ENCODE data around the gene GUCY2D.

The GUCY2D gene

DNA sequence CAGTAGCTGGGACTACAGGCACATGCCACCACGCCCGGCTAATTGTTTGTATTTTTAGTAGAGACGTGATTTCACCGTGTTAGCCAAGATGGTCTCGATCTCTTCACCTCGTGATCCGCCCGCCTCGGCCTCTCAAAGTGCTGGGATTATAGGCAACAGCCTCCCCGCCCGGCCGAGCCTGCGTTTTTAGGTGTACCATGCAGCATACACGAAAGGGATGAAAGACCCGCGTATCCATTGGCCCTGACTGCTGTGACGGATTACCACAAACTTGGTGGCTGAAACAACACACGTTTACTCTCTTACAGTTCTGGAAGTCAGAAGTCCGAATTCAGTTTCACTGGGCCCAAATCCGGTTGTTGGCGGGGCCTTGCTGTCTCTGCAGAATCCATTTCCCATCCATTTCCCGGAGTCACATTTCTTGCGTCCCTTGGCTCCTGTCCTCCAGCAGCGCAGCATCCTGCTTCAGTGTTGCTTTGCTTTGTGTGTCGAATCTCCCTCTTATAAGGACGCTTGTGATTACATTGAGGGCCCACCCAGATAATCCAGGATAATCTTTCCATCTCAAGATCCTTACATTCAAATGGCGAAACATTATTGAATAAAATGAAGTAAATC, 8.3 kb upstream of the GUCY2D start:
- Histone ChIP-seq H3K4me1 (ENCODE audit: insufficient read depth, low read length) (no peaks in the 10 kb centered on the region), H3K9me3 (ENCODE audit: insufficient read depth, low read depth, low read length) (no peaks in the 10 kb centered on the region), H3K27me3 (ENCODE audit: insufficient read depth, low read length) (peaks cover 10% of the 10 kb centered on the region), H3K36me3 (ENCODE audit: insufficient read depth, low read length) (no peaks in the 10 kb centered on the region), H3K27ac (ENCODE audit: low read depth, low read length) (no peak overlapping the region), H3K4me3 (ENCODE audit: low read length) (no peak overlapping the region), H3K9ac (ENCODE audit: low read depth, low read length) (no peak overlapping the region)
- 93% methylated on average over 26 of the region's 27 CpGs for WGBS

DNA sequence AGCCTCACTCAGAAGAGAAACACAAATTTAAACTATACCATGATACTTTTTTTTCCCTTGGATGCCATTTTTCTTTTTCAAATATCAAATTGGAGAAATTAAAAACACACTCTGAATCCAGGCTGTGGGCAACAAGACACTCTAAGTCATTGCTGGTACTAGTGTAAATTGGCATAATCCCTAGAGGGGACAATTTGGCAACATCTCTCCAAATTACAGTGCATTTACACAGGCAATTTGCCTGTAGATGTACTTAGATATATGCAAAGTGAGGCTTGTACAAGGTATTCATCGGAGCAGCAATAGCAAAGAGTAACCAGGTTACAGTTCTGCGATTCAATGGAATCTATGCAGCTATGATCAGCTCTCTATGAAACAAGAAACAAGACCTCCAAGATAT, 6.7 kb upstream of the GUCY2D start:
- Histone ChIP-seq H3K9ac (ENCODE audit: low read depth, low read length) (no peak overlapping the region), H3K27me3 (ENCODE audit: insufficient read depth, low read length) (peaks cover 12% of the 10 kb centered on the region), H3K36me3 (ENCODE audit: insufficient read depth, low read length) (no peaks in the 10 kb centered on the region), H3K4me1 (ENCODE audit: insufficient read depth, low read length) (no peaks in the 10 kb centered on the region), H3K9me3 (ENCODE audit: insufficient read depth, low read depth, low read length) (no peaks in the 10 kb centered on the region), H3K27ac (ENCODE audit: low read depth, low read length) (no peak overlapping the region), H3K4me3 (ENCODE audit: low read length) (no peak overlapping the region)
- WGBS: 97% methylated on average over 2 of the region's 2 CpGs

DNA sequence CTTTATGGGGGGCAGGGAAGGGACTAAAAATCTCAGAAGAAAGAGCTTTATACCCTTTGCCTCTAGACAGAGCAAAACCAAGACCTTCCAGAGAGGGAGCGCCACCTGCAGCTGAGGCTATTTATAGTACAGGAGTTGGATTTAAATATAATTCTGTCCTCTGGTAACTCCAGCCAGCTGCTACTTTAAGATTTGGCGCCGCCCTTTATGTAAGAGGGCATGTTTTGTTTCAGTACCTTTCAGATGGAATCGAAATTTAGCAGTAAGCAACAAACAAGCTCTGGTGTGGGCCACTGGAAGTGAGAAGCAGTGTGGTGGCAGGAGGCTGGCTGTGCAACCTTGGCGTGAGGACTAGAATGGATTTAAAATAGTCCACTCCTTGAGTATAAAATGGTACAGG, 5.2 kb upstream of the GUCY2D start:
- no peaks in the 10 kb centered on the region for H3K9me3 ChIP-seq (ENCODE audit: insufficient read depth, low read depth, low read length)
- 69% methylated on average over 5 of the region's 5 CpGs for WGBS
- no peak overlapping the region for H3K4me3 ChIP-seq (ENCODE audit: low read length)
- no peak overlapping the region for H3K9ac ChIP-seq (ENCODE audit: low read depth, low read length)
- no peaks in the 10 kb centered on the region for H3K36me3 ChIP-seq (ENCODE audit: insufficient read depth, low read length)
- peaks cover 25% of the 10 kb centered on the region for H3K27me3 ChIP-seq (ENCODE audit: insufficient read depth, low read length)
- H3K4me1 ChIP-seq (ENCODE audit: insufficient read depth, low read length): no peaks in the 10 kb centered on the region
- H3K27ac ChIP-seq (ENCODE audit: low read depth, low read length): no peak overlapping the region

DNA sequence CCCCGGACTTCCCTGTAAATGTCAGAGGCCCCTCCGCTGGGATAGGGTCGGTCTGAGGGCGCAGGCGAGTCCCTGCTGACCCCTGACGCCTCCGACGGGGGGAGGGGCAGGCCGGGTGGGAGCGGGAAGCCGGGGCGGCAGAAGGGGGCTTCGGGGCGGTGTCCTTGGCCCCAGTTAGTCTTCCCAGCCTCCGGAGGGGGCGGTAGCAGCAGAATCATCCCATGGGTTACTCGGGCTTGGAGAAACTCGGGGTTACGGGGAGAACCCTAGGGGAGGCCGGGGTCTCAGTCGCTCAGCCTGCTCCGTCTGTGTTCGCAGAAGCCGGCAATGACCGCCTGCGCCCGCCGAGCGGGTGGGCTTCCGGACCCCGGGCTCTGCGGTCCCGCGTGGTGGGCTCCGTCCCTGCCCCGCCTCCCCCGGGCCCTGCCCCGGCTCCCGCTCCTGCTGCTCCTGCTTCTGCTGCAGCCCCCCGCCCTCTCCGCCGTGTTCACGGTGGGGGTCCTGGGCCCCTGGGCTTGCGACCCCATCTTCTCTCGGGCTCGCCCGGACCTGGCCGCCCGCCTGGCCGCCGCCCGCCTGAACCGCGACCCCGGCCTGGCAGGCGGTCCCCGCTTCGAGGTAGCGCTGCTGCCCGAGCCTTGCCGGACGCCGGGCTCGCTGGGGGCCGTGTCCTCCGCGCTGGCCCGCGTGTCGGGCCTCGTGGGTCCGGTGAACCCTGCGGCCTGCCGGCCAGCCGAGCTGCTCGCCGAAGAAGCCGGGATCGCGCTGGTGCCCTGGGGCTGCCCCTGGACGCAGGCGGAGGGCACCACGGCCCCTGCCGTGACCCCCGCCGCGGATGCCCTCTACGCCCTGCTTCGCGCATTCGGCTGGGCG, 542 bp downstream of the GUCY2D start:
- Histone ChIP-seq H3K4me1 (ENCODE audit: insufficient read depth, low read length) (no peaks in the 10 kb centered on the region; the same call in 1 of the 2 replicates), H3K9me3 (ENCODE audit: insufficient read depth, low read depth, low read length) (no peaks in the 10 kb centered on the region), H3K36me3 (ENCODE audit: insufficient read depth, low read length) (no peaks in the 10 kb centered on the region), H3K9ac (ENCODE audit: low read depth, low read length) (no peak overlapping the region), H3K27me3 (ENCODE audit: insufficient read depth, low read length) (peaks cover 64% of the 10 kb centered on the region), H3K4me3 (ENCODE audit: low read length) (peak overlapping the region; percentile 56), H3K27ac (ENCODE audit: low read depth, low read length) (no peak overlapping the region)
- WGBS: 13% methylated on average over 92 of the region's 92 CpGs

DNA sequence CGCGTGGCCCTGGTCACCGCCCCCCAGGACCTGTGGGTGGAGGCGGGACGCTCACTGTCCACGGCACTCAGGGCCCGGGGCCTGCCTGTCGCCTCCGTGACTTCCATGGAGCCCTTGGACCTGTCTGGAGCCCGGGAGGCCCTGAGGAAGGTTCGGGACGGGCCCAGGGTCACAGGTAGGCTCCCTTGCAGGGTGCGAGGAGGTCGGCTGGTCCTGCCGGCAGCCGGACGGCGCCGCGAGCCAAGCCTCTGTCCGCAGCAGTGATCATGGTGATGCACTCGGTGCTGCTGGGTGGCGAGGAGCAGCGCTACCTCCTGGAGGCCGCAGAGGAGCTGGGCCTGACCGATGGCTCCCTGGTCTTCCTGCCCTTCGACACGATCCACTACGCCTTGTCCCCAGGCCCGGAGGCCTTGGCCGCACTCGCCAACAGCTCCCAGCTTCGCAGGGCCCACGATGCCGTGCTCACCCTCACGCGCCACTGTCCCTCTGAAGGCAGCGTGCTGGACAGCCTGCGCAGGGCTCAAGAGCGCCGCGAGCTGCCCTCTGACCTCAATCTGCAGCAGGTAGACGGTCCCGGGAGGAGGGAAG, 1.3 kb downstream of the GUCY2D start:
- Histone ChIP-seq H3K27ac (ENCODE audit: low read depth, low read length) (no peak overlapping the region), H3K4me3 (ENCODE audit: low read length) (peak overlapping the region; percentile 56), H3K27me3 (ENCODE audit: insufficient read depth, low read length) (peaks cover 64% of the 10 kb centered on the region), H3K9me3 (ENCODE audit: insufficient read depth, low read depth, low read length) (no peaks in the 10 kb centered on the region), H3K9ac (ENCODE audit: low read depth, low read length) (no peak overlapping the region), H3K4me1 (ENCODE audit: insufficient read depth, low read length) (no peaks in the 10 kb centered on the region; the same call in 1 of the 2 replicates), H3K36me3 (ENCODE audit: insufficient read depth, low read length) (no peaks in the 10 kb centered on the region)
- WGBS: 60% methylated on average over 44 of the region's 44 CpGs

DNA sequence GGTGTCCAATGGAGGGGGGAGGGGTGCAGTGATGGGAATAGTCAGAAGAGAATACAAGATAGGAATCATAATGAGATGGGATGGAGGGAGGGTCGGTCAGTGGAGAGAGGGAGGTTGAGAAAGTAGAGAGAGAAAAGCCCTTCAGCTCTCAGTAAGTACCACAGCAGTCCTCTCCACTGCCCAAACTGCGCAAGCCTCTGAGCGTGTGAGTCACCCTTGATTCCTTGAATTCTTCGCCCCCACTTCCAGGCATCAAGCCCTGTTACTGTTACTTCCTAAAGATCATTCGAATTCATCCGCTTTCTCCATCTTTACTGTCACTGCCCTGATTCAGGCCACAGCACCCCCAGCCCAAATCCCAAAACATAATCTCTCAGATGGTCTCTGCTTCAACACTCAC, 2.5 kb downstream of the GUCY2D start:
- H3K9me3 ChIP-seq (ENCODE audit: insufficient read depth, low read depth, low read length): no peaks in the 10 kb centered on the region
- H3K36me3 ChIP-seq (ENCODE audit: insufficient read depth, low read length): no peaks in the 10 kb centered on the region
- no peak overlapping the region for H3K27ac ChIP-seq (ENCODE audit: low read depth, low read length)
- no peak overlapping the region for H3K4me3 ChIP-seq (ENCODE audit: low read length)
- H3K27me3 ChIP-seq (ENCODE audit: insufficient read depth, low read length): peaks cover 60% of the 10 kb centered on the region
- H3K9ac ChIP-seq (ENCODE audit: low read depth, low read length): no peak overlapping the region
- H3K4me1 ChIP-seq (ENCODE audit: insufficient read depth, low read length): no peaks in the 10 kb centered on the region; the same call in 1 of the 2 replicates
- 84% methylated on average over 6 of the region's 6 CpGs for WGBS

DNA sequence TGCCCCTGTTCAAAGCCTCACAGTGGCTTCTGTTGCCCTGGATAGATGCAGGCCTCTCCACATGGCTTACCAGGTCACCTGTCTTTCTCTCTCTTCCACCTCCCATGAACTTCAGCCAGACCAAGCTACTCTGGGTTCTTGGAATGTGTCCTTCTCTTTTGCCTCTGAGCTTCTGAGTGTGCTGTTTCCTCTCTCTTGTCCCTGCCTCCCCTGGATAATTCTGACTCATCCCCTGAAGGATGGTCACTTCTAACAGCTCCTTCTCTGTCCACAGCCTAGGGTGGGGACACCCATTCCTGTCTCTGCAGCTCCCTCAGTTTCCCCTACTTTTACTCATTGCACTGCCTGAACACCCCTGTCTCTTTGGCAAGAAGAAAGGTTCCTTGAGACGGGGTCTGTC, 2.9 kb downstream of the GUCY2D start:
- WGBS: 92% methylated on average over 1 of the region's 1 CpG
- Histone ChIP-seq H3K27me3 (ENCODE audit: insufficient read depth, low read length) (peaks cover 56% of the 10 kb centered on the region), H3K4me3 (ENCODE audit: low read length) (no peak overlapping the region), H3K27ac (ENCODE audit: low read depth, low read length) (no peak overlapping the region), H3K4me1 (ENCODE audit: insufficient read depth, low read length) (no peaks in the 10 kb centered on the region; the same call in 1 of the 2 replicates), H3K9me3 (ENCODE audit: insufficient read depth, low read depth, low read length) (no peaks in the 10 kb centered on the region), H3K36me3 (ENCODE audit: insufficient read depth, low read length) (no peaks in the 10 kb centered on the region), H3K9ac (ENCODE audit: low read depth, low read length) (no peak overlapping the region)

DNA sequence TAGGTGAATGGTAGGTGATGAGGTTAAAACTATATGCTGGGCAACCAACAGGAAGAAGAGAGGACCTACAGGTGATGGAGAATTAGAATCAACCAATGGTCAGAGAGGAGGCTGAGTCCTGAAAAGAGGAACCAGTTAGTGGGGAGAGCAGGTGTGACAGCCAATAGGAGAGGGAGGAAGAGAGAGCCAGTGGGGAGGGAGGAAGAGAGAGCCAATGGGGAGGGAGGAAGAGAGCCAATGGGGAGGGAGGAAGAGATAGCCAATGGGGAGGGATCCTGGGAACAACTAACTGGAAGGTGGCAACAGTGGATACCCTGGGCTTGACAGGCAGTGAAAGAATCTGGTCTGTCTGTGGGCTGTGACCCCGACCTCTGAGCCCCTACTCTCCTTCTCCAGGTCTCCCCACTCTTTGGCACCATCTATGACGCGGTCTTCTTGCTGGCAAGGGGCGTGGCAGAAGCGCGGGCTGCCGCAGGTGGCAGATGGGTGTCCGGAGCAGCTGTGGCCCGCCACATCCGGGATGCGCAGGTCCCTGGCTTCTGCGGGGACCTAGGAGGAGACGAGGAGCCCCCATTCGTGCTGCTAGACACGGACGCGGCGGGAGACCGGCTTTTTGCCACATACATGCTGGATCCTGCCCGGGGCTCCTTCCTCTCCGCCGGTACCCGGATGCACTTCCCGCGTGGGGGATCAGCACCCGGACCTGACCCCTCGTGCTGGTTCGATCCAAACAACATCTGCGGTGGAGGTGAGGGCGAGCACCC, 3.7 kb downstream of the GUCY2D start:
- Histone ChIP-seq H3K27me3 (ENCODE audit: insufficient read depth, low read length) (peaks cover 48% of the 10 kb centered on the region), H3K4me3 (ENCODE audit: low read length) (no peak overlapping the region), H3K27ac (ENCODE audit: low read depth, low read length) (no peak overlapping the region), H3K36me3 (ENCODE audit: insufficient read depth, low read length) (no peaks in the 10 kb centered on the region), H3K4me1 (ENCODE audit: insufficient read depth, low read length) (no peaks in the 10 kb centered on the region; the same call in 1 of the 2 replicates), H3K9ac (ENCODE audit: low read depth, low read length) (no peak overlapping the region), H3K9me3 (ENCODE audit: insufficient read depth, low read depth, low read length) (no peaks in the 10 kb centered on the region)
- 93% methylated on average over 30 of the region's 30 CpGs for WGBS

DNA sequence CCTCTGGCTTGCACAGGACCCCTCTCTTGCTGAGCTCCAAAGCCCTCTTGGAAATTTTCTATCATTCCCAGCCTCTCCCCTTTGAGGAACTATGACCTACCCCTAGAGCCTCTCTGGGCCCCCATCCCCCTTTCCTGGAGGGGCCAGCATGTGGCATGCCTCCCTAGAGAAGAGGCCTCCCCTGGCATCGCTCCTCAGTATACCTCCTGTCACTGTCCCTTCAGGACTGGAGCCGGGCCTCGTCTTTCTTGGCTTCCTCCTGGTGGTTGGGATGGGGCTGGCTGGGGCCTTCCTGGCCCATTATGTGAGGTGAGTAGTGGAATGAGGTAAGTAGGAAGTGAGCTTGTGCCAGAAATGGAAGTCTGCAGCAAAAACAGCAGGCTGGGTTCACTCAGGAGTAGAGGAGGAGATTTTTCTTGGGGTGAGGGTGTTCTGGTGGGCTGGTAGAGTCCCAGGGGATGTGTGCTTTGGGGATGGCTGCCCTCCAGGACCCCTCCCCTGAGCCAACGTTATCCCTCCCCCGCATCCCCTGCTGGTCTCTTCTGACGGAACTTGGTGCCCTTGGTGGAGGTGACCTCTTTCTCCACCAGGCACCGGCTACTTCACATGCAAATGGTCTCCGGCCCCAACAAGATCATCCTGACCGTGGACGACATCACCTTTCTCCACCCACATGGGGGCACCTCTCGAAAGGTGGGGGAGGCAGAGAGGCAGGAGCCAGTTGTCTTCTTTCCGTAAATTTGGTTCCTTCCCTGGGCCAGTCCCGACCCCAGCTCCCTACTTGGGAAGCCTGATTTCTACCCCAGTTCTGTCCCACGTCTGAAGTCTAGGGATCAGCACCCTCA, 4.6 kb downstream of the GUCY2D start:
- H3K4me1 ChIP-seq (ENCODE audit: insufficient read depth, low read length): no peaks in the 10 kb centered on the region; the same call in 1 of the 2 replicates
- 73% methylated on average over 14 of the region's 14 CpGs for WGBS
- no peak overlapping the region for H3K4me3 ChIP-seq (ENCODE audit: low read length)
- no peaks in the 10 kb centered on the region for H3K36me3 ChIP-seq (ENCODE audit: insufficient read depth, low read length)
- no peak overlapping the region for H3K9ac ChIP-seq (ENCODE audit: low read depth, low read length)
- H3K27ac ChIP-seq (ENCODE audit: low read depth, low read length): no peak overlapping the region
- no peaks in the 10 kb centered on the region for H3K9me3 ChIP-seq (ENCODE audit: insufficient read depth, low read depth, low read length)
- H3K27me3 ChIP-seq (ENCODE audit: insufficient read depth, low read length): peaks cover 40% of the 10 kb centered on the region

DNA sequence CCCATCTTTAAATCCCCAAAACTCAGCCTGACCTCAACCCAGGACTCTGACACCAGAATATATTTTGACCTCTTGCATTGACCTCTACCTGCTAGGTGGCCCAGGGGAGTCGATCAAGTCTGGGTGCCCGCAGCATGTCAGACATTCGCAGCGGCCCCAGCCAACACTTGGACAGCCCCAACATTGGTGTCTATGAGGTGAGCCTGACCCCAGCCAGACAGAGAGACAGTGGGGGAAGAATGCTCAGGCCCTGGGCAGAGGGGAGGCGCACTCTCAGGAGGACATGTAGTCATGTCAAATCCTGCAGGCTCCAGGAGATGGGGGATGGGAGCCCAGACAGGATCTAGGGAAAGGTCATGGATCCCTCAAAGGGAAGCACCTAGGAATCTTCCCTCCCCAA, 5.4 kb downstream of the GUCY2D start:
- Histone ChIP-seq H3K9me3 (ENCODE audit: insufficient read depth, low read depth, low read length) (no peaks in the 10 kb centered on the region), H3K36me3 (ENCODE audit: insufficient read depth, low read length) (no peaks in the 10 kb centered on the region), H3K4me3 (ENCODE audit: low read length) (no peak overlapping the region), H3K27me3 (ENCODE audit: insufficient read depth, low read length) (peaks cover 32% of the 10 kb centered on the region), H3K9ac (ENCODE audit: low read depth, low read length) (no peak overlapping the region), H3K27ac (ENCODE audit: low read depth, low read length) (no peak overlapping the region), H3K4me1 (ENCODE audit: insufficient read depth, low read length) (no peaks in the 10 kb centered on the region; the same call in 1 of the 2 replicates)
- WGBS: 95% methylated on average over 5 of the region's 5 CpGs

All from HUES64 (cell line).